ENCODE data around the gene DNAJC17. TPM values are rescaled to one million over a fixed set of nuclear protein-coding genes. Genes with fewer than 3 reads are reported as not detected.

The DNAJC17 gene
- polyA plus RNA-seq, 3 donors: 35.0 to 43.4 (median 43.0) TPM

GRCh38 chr15:40755812-40756208 is 51.5 kb downstream of the DNAJC17 start:
- DNase-seq (ENCODE audit: extremely low read depth in 1 of 11, low read depth in 9 of 11, low spot score in 4 of 11): no peak

GRCh38 chr15:40754883-40755811 is 52.1 kb downstream of the DNAJC17 start, which contains the start of gene RMDN3:
TSS of gene RMDN3 (minus strand) at chr15:40755254. CDS start at chr15:40754783, 471 bp downstream.
- DNase-seq (ENCODE audit: extremely low read depth in 1 of 11, low read depth in 9 of 11, low spot score in 4 of 11): peak; percentile 89 to 96 (median 93)

GRCh38 chr15:40754574-40754882 is 52.7 kb downstream of the DNAJC17 start:
- DNase-seq (ENCODE audit: extremely low read depth in 1 of 11, low read depth in 9 of 11, low spot score in 4 of 11): no peak

- no peak for DNase-seq (ENCODE audit: extremely low read depth in 1 of 11, low read depth in 9 of 11, low spot score in 4 of 11)
Measured at GRCh38 chr15:40751745-40752144, 55.5 kb downstream of the DNAJC17 start.

- no peak for DNase-seq (ENCODE audit: extremely low read depth in 1 of 11, low read depth in 9 of 11, low spot score in 4 of 11)
Measured at GRCh38 chr15:40750885-40751284, 56.4 kb downstream of the DNAJC17 start.

- no peak for DNase-seq (ENCODE audit: extremely low read depth in 1 of 11, low read depth in 9 of 11, low spot score in 4 of 11)
Measured at GRCh38 chr15:40749151-40749630, 58.1 kb downstream of the DNAJC17 start.

GRCh38 chr15:40747685-40748631 is 59.3 kb downstream of the DNAJC17 start:
- DNase-seq (ENCODE audit: extremely low read depth in 1 of 11, low read depth in 9 of 11, low spot score in 4 of 11): no peak

- no peak for DNase-seq (ENCODE audit: extremely low read depth in 1 of 11, low read depth in 9 of 11, low spot score in 4 of 11)
Measured at GRCh38 chr15:40746916-40747418, 60.3 kb downstream of the DNAJC17 start.

- DNase-seq (ENCODE audit: extremely low read depth in 1 of 11, low read depth in 9 of 11, low spot score in 4 of 11): no peak
Measured at GRCh38 chr15:40744815-40745152, 62.5 kb downstream of the DNAJC17 start.

GRCh38 chr15:40743921-40744814 is 63.1 kb downstream of the DNAJC17 start:
- no peak for DNase-seq (ENCODE audit: extremely low read depth in 1 of 11, low read depth in 9 of 11, low spot score in 4 of 11)

GRCh38 chr15:40743485-40743901 is 63.8 kb downstream of the DNAJC17 start:
- DNase-seq (ENCODE audit: extremely low read depth in 1 of 11, low read depth in 9 of 11, low spot score in 4 of 11): no peak

- no peak for DNase-seq (ENCODE audit: extremely low read depth in 1 of 11, low read depth in 9 of 11, low spot score in 4 of 11)
Measured at GRCh38 chr15:40739854-40740253, 67.4 kb downstream of the DNAJC17 start.

GRCh38 chr15:40739047-40739446 is 68.2 kb downstream of the DNAJC17 start:
- no peak for DNase-seq (ENCODE audit: extremely low read depth in 1 of 11, low read depth in 9 of 11, low spot score in 4 of 11)

- DNase-seq (ENCODE audit: extremely low read depth in 1 of 11, low read depth in 9 of 11, low spot score in 4 of 11): peak in 1 of 11 donors; percentile 24
Measured at GRCh38 chr15:40737048-40737447, 70.2 kb downstream of the DNAJC17 start.

- DNase-seq (ENCODE audit: extremely low read depth in 1 of 11, low read depth in 9 of 11, low spot score in 4 of 11): no peak
Measured at GRCh38 chr15:40736575-40736974, 70.7 kb downstream of the DNAJC17 start.

- DNase-seq (ENCODE audit: extremely low read depth in 1 of 11, low read depth in 9 of 11, low spot score in 4 of 11): no peak
Measured at GRCh38 chr15:40731034-40731433, 76.2 kb downstream of the DNAJC17 start.

- no peak for DNase-seq (ENCODE audit: extremely low read depth in 1 of 11, low read depth in 9 of 11, low spot score in 4 of 11)
Measured at GRCh38 chr15:40723919-40724318, 83.4 kb downstream of the DNAJC17 start.

- DNase-seq (ENCODE audit: extremely low read depth in 1 of 11, low read depth in 9 of 11, low spot score in 4 of 11): no peak
Measured at GRCh38 chr15:40722934-40723333, 84.3 kb downstream of the DNAJC17 start.

GRCh38 chr15:40722354-40722753 is 84.9 kb downstream of the DNAJC17 start:
- DNase-seq (ENCODE audit: extremely low read depth in 1 of 11, low read depth in 9 of 11, low spot score in 4 of 11): no peak
